Stimulated activated CD4-positive, alpha-beta T cell treated with anti-CD3 and anti-CD28 coated beads, Interleukin-4, amount 100 ng/mL, for 1 hour (primary cell): Measurements from ENCODE around the gene ZNF626.
A peak's percentile ranks its signal among the peaks of the same experiment; 100 is the strongest.
"Not testable (repeated sequence)": the region's sequence is repeated elsewhere in the genome, so short reads cannot be mapped to it uniquely, and the experiment has no call there.

ENCODE experiments used
- DNase-seq: peaks from one replicate; pipeline ENCODE4 v3.0.0-alpha.2; 2020

ZNF626 gene

GRCh38 chr19:20661150-20661819 lies at the start of gene ZNF626:
Gene ZNF626, minus strand, starts transcription at chr19:20661571. Its CDS starts 125 bp downstream, at chr19:20661446.
- DNase-seq, result peak; percentile 88

- no peak for DNase-seq
Observed at GRCh38 chr19:20669263-20669662, 7.9 kb upstream of the ZNF626 start.

GRCh38 chr19:20667281-20667680 lies 5.9 kb upstream of the ZNF626 start:
- no peak for DNase-seq

GRCh38 chr19:20664901-20665781 lies 3.8 kb upstream of the ZNF626 start:
- DNase-seq, result no peak

GRCh38 chr19:20664475-20664874 lies 3.1 kb upstream of the ZNF626 start:
- not testable (repeated sequence) for DNase-seq

- DNase-seq, result no peak
Observed at GRCh38 chr19:20662421-20663105, 1.2 kb upstream of the ZNF626 start.

- no peak for DNase-seq
Observed at GRCh38 chr19:20660473-20661140, 764 bp downstream of the ZNF626 start.

GRCh38 chr19:20640545-20640944 lies 20.8 kb downstream of the ZNF626 start:
- no peak for DNase-seq

- DNase-seq, result no peak
Observed at GRCh38 chr19:20640023-20640422, 21.3 kb downstream of the ZNF626 start.

- not testable (repeated sequence) for DNase-seq
Observed at GRCh38 chr19:20624560-20624959, 36.8 kb downstream of the ZNF626 start.

- no peak for DNase-seq
Observed at GRCh38 chr19:20616071-20616470, 45.3 kb downstream of the ZNF626 start.

GRCh38 chr19:20614971-20615370 lies 46.4 kb downstream of the ZNF626 start:
- not testable (repeated sequence) for DNase-seq

GRCh38 chr19:20612711-20613316 lies 48.6 kb downstream of the ZNF626 start:
- DNase-seq, result no peak

GRCh38 chr19:20611866-20612265 lies 49.5 kb downstream of the ZNF626 start:
- DNase-seq, result no peak

GRCh38 chr19:20607943-20608342 lies 53.4 kb downstream of the ZNF626 start:
- DNase-seq, result no peak
